Mucosa of stomach (tissue), 1 donor: ENCODE results near the gene HAO1.

Source experiments
- H3K27me3 ChIP-seq: one replicate; pipeline ENCODE4 v1.7.0; 2013; ENCODE audit warnings: mild to moderate bottlenecking, low read length; ENCODE audit not compliant: control insufficient read depth, insufficient read depth
- H3K36me3 ChIP-seq: one replicate; pipeline ENCODE4 v1.7.0; 2013; ENCODE audit warnings: low read length; ENCODE audit not compliant: control insufficient read depth, insufficient read depth
- H3K4me1 ChIP-seq: one replicate; pipeline ENCODE4 v1.7.0; 2013; ENCODE audit warnings: mild to moderate bottlenecking, low read length; ENCODE audit not compliant: control insufficient read depth, insufficient read depth
- H3K4me3 ChIP-seq: one replicate; pipeline ENCODE4 v1.7.0; 2013; ENCODE audit warnings: low read length
- H3K9ac ChIP-seq: one replicate; pipeline ENCODE4 v1.7.0; 2013; ENCODE audit warnings: mild to moderate bottlenecking, low read length, moderate library complexity
- H3K9me3 ChIP-seq: one replicate; pipeline ENCODE4 v1.7.0; 2013; ENCODE audit warnings: mild to moderate bottlenecking, low read length, moderate library complexity; ENCODE audit not compliant: control insufficient read depth
- donor health status: Pancreatic carcinoma.

The HAO1 gene

DNA sequence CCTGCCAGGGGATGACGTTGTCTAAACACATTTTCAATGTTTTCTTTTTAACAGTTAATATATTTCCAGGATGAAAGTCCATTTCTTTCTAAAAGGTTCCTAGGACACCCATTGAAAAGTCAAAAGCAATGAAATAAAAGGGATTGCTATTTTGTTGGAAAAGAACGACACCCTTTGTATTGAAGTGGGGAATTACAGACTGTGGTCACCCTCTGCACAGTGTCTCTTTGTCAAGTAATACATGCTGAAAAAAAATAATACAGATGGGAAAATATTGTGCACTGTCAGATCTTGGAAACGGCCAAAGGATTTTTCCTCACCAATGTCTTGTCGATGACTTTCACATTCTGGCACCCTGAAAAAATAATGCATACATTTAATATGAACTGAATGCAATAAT is 56.9 kb downstream of the HAO1 start:
- Histone ChIP-seq H3K27me3 (no peaks in the 10 kb centered on the region), H3K9ac (no peak overlapping the region), H3K9me3 (no peaks in the 10 kb centered on the region), H3K36me3 (no peaks in the 10 kb centered on the region), H3K4me1 (no peaks in the 10 kb centered on the region), H3K4me3 (no peak overlapping the region)

DNA sequence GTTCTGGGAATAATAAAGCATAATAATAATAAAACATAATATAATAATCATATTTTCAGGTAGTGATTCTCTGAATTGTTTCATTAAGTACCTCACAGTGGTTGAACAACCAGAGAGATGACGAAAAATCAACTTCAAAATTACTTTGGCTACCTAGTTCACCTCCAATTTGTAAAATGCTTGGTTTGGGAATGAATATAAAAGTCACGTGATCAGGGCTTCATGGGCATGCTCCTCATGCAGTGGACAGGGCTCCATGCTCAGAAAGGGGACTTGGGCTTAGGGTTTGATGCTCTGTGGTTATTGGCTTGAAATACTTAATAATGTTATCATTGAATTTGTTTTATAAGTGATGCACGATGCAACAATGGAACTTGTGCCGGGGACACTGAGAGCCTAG is 58.2 kb downstream of the HAO1 start:
- H3K27me3 ChIP-seq, result no peaks in the 10 kb centered on the region
- no peak overlapping the region for H3K9ac ChIP-seq
- no peaks in the 10 kb centered on the region for H3K36me3 ChIP-seq
- H3K4me3 ChIP-seq, result no peak overlapping the region
- H3K9me3 ChIP-seq, result no peaks in the 10 kb centered on the region
- no peaks in the 10 kb centered on the region for H3K4me1 ChIP-seq

DNA sequence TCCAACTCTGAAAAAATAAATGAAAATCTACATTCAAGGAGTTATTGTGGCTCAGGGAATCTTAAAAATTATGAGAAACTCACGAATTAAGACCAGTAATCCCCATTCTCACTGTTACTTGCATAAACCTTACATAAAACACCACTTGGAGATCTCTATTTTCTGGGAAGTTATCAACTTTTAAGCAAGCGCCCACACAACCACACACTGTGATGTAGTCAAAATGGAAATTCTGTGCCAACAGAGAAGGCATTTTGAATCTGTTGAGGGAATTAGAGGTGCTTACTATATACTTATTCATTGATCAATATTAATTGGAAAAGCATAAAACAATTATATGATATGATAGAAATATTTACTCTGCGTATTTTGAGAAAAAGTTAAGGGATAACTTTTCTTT is 58.7 kb downstream of the HAO1 start:
- no peaks in the 10 kb centered on the region for H3K4me1 ChIP-seq
- no peaks in the 10 kb centered on the region for H3K36me3 ChIP-seq
- H3K9ac ChIP-seq, result no peak overlapping the region
- no peak overlapping the region for H3K4me3 ChIP-seq
- H3K9me3 ChIP-seq, result no peaks in the 10 kb centered on the region
- H3K27me3 ChIP-seq, result no peaks in the 10 kb centered on the region

DNA sequence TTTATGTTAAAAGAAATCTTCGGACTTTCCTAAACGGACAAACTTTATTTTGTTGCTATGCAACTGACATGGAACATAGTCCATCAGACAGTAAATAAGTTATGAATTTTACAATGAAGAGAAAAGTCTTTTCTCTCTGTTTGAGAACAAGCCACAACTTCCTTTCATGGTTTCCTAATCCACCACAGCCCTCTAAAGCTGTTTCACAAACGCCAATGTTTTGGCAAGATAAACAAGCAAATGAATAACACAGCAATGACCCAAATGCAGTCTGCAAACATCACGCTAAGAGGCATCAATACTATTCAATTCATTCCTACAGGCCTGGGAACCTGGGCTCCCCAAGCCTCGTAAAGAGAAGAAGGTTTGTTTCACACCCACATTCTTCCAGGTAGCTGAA is 60.4 kb downstream of the HAO1 start:
- Histone ChIP-seq H3K36me3 (no peaks in the 10 kb centered on the region), H3K9ac (no peak overlapping the region), H3K27me3 (no peaks in the 10 kb centered on the region), H3K4me1 (no peaks in the 10 kb centered on the region), H3K9me3 (no peaks in the 10 kb centered on the region), H3K4me3 (no peak overlapping the region)

DNA sequence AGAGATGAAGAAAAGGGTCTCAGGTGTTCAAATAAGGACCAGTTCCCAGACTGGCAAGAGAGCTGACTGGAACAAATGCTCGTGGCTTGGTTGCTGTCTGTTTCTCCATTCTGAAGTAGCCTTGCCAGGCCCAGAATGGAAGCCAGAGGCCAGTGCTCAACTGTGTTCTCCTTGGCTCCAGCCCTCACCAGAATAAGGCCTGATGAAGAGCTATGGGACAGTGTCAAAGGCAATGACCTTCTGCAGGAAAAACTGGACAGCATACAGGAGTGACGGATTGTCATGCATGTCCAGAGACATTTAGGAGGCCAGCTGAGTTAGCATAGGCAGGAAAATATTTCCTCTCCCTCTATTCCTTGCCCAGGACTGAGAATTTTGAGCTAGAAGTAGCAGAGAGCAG is 72.2 kb downstream of the HAO1 start:
- no peaks in the 10 kb centered on the region for H3K36me3 ChIP-seq
- no peaks in the 10 kb centered on the region for H3K4me1 ChIP-seq
- H3K27me3 ChIP-seq, result no peaks in the 10 kb centered on the region
- H3K4me3 ChIP-seq, result no peak overlapping the region
- no peak overlapping the region for H3K9ac ChIP-seq
- no peaks in the 10 kb centered on the region for H3K9me3 ChIP-seq

DNA sequence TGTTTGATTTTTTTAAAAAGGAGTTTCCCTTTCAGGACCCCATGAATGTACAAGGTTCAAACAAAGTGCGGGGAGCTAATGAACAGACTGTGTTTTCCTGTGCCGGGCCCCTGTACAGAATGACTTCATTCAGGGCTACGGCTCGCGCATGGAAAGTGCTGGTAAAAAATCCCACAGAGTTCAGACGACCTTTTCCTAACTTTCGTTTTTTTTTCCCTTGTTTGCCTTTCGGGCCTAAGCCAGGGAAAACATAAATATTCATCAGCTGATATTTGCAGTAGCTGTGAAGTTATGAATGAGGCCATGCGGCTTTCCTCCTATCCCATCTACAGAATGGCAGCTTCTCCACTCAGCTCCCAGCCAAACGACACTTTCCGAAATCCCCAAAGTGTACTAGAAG is 74.0 kb downstream of the HAO1 start:
- Histone ChIP-seq H3K36me3 (no peaks in the 10 kb centered on the region), H3K9ac (no peak overlapping the region), H3K9me3 (no peaks in the 10 kb centered on the region), H3K27me3 (no peaks in the 10 kb centered on the region), H3K4me1 (no peaks in the 10 kb centered on the region), H3K4me3 (no peak overlapping the region)

DNA sequence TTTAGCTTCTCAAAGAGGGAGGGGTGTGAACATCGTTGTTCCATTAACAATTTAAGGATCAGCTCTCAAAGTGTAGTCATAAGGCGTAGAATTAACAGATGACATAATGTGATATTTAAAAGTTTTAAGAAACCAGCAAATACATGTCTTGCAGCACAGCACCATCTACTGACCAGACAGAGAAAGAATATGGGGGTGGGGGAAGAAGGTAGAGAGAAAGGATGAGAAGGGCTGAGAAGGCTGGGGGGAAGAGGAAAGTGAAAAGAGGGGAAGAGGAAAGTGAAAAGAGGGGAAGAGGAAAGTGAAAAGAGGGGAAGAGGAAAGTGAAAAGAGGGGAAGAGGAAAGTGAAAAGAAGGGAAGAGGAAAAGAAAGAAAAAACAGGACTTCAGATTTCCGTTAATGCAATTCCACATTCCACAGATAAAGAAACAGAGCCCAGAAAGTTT is 80.9 kb downstream of the HAO1 start:
- H3K4me3 ChIP-seq, result no peak overlapping the region
- no peaks in the 10 kb centered on the region for H3K36me3 ChIP-seq
- H3K4me1 ChIP-seq, result no peaks in the 10 kb centered on the region
- H3K27me3 ChIP-seq, result no peaks in the 10 kb centered on the region
- no peaks in the 10 kb centered on the region for H3K9me3 ChIP-seq
- no peak overlapping the region for H3K9ac ChIP-seq

DNA sequence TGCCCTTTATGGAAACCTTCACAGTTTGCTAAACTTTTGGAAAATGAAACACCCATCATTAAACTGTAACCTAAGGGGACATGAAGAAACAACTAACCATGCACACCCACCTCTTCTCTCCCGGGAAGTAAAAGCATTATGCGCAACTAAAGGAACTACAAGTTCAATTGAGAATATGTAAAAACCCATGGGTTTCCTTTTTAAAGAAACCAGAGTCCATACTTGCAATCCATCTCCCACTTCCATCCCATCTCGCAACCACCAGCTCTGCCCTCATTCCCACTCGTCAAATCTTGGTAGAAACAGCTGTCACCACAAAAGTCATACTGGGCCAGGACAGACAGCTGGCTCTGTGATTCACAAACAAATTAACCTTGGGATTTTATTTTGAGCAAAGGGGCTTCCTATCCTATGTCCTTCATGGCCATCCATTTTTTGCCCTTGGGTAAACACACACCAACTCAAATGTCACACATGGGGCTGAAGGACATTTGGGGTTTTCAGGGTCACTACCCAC is 81.5 kb downstream of the HAO1 start:
- Histone ChIP-seq H3K9me3 (no peaks in the 10 kb centered on the region), H3K36me3 (no peaks in the 10 kb centered on the region), H3K9ac (no peak overlapping the region), H3K4me1 (no peaks in the 10 kb centered on the region), H3K4me3 (no peak overlapping the region), H3K27me3 (no peaks in the 10 kb centered on the region)

DNA sequence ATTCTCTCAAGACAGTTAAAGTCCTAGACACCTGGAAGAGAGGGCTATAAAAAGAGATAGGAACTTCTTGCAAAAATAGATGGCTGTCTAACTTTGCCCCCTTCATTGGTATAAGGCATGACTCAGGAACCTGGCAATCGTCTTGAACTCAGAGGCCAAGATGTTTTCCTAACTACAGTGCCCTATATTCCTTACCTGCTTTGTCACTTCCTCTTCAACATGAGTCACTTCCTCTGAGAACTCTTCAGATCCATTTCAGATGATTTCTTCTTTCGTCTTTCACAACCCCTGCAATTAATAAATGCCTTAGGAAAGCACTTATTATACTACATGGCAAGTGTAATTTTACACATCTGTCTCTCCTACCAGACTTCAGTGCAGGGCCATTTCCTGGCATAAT is 83.5 kb downstream of the HAO1 start:
- Histone ChIP-seq H3K36me3 (no peaks in the 10 kb centered on the region), H3K9me3 (no peaks in the 10 kb centered on the region), H3K4me1 (no peaks in the 10 kb centered on the region), H3K9ac (no peak overlapping the region), H3K27me3 (no peaks in the 10 kb centered on the region), H3K4me3 (no peak overlapping the region)

DNA sequence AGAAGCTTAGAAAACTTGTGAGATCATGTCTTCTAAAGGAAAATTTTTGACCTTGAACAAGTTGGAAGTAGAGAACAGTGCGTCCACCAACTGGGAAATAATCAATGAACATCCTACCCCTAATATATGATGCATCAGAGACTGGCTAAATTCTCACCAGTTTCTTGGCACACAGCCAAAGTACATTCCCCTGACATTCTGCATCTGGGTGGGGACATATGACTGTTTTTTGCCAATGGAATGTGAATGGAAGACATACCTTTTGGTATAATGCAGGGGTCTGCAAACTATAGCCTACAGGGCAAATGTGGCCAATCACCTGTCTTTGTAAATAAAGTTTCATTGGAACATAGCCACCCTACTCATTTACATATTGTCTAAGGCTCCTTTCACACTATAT is 84.7 kb downstream of the HAO1 start:
- Histone ChIP-seq H3K9ac (no peak overlapping the region), H3K27me3 (no peaks in the 10 kb centered on the region)

DNA sequence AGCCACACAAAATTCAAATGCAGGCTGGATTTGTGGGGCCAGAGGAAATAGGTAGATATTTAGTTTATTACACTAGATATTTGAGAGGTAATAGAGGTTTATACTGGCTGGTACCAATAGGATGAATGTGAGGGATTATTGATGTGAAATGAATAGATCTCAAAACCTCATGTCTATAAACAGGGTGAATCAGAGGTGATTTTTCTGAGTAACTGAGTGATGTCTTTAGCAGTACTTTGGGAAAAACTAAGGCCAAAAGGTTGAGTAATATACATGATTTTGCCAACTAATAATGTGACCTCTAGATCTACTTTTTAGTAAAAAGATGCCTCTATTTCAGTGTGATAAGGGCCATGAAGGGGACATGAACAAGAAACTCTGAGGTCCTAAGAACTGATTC is 86.8 kb downstream of the HAO1 start:
- Histone ChIP-seq H3K27me3 (no peaks in the 10 kb centered on the region), H3K4me1 (no peaks in the 10 kb centered on the region), H3K36me3 (no peaks in the 10 kb centered on the region)

More for the DNA sequence above, 84.7 kb downstream of the HAO1 start:
- Histone ChIP-seq H3K36me3 (no peaks in the 10 kb centered on the region), H3K4me1 (no peaks in the 10 kb centered on the region), H3K9me3 (no peaks in the 10 kb centered on the region), H3K4me3 (no peak overlapping the region)

DNA sequence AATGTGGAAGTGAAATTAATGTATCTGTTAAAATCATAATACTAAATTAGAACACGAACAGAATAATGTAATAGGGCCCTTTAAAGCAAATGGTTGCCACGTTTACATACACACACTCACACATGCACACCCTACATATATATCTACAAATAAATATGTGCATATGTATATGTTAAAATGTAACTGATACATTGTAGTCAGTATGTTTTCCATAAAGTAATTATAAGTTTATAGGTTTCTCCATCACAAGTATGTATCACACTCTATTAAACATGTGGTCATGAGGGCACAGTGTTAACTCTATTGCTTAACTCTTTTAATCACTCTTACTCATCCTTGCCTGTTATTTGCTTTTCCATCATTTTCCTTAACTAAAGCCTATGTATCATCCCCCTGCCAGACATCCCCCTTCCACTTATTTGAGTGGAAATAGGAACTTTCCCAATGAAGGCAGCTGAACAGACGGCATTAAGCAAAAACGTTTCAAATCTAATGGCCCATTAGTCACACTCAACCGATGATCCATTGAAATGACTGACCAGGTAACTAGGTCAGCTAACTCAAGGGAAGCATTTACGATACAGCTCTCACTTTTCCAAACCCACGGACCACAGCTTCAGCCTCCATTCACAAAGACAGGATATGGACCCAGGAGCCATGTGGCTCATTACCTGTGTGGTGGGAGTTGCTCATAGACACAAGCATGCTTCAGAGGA is 89.3 kb downstream of the HAO1 start:
- Histone ChIP-seq H3K4me1 (no peaks in the 10 kb centered on the region), H3K9me3 (no peaks in the 10 kb centered on the region), H3K4me3 (no peak overlapping the region), H3K9ac (no peak overlapping the region), H3K36me3 (no peaks in the 10 kb centered on the region), H3K27me3 (no peaks in the 10 kb centered on the region)

More for the DNA sequence above, 86.8 kb downstream of the HAO1 start:
- Histone ChIP-seq H3K9ac (no peak overlapping the region), H3K9me3 (no peaks in the 10 kb centered on the region), H3K4me3 (no peak overlapping the region)

DNA sequence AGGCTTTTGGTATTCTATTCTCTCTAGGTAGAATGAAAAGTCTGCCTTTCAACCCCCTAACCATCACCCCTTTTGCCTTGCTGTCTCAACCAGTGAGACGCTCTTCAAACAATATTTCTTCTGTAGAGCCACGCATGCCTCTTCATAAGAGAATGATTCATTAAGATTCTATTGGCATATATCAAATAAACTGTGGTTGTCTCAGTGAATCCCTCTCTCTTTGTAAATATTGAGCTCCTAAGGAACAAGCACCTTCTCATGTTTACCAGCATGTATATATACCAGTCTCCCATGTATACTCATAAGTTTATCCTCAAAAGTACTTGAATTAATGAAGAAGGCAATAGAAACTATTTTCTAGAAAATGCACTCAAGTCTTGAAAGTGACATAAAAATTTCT is 90.6 kb downstream of the HAO1 start:
- Histone ChIP-seq H3K9ac (no peak overlapping the region), H3K9me3 (no peaks in the 10 kb centered on the region), H3K27me3 (no peaks in the 10 kb centered on the region), H3K4me3 (no peak overlapping the region), H3K4me1 (no peaks in the 10 kb centered on the region), H3K36me3 (no peaks in the 10 kb centered on the region)
